Ascending aorta (tissue), 2 donors: ENCODE results near the gene NACC2. TPM values are rescaled to one million over a fixed set of nuclear protein-coding genes. Genes with fewer than 3 reads are reported as not detected.

Experiments
- DNase-seq, 2 donors: peaks; one replicate each; pipeline ENCODE4 v3.0.0-alpha.2; 2019; ENCODE audit warnings: low spot score in 2 of 2
- H3K27ac ChIP-seq, 2 donors: fragments of 200-600 bp; sonication (generic); one replicate each; pipeline ENCODE4 v1.5.1; 2016 to 2017; ENCODE audit warnings: mild to moderate bottlenecking in 1 of 2
- H3K27me3 ChIP-seq: fragments of 200-600 bp; sonication (generic); one replicate; pipeline ENCODE4 v1.5.1; 2017
- H3K36me3 ChIP-seq, 2 donors: fragments of 200-600 bp; sonication (generic); one replicate each; pipeline ENCODE4 v1.5.1; 2016
- H3K4me1 ChIP-seq, 2 donors: fragments of 200-600 bp; sonication (generic); one replicate each; pipeline ENCODE4 v1.5.1; 2016 to 2017; ENCODE audit warnings: mild to moderate bottlenecking in 1 of 2
- H3K4me3 ChIP-seq, 2 donors: fragments of 200-600 bp; sonication (generic); one replicate each; pipeline ENCODE4 v1.5.1; 2016 to 2017; ENCODE audit warnings: mild to moderate bottlenecking in 1 of 2
- H3K9me3 ChIP-seq, 2 donors: fragments of 200-600 bp; sonication (generic); one replicate each; pipeline ENCODE4 v1.5.1; 2016
- CTCF ChIP-seq, 3 experiments: fragments of 200-600 bp in 2 of 3; fragments of 450-650 bp in 1 of 3; sonication (generic) in 2 of 3; IDR thresholded peaks; one replicate each; pipeline ENCODE4 v1.5.1; 2016 to 2019; ENCODE audit warnings: antibody characterized with exemption in 3 of 3, mild to moderate bottlenecking in 1 of 3, moderate library complexity in 1 of 3
- intact Hi-C: fragments of 100-400 bp; cut with DNase I; formaldehyde crosslinking; loops from one replicate; pipeline ENCODE4 v1.15.1; 2023
- total RNA-seq: library from RNA; depleted of rRNA; stranded (reverse); fragments of >200 nt; gene quantifications from one replicate; pipeline ENCODE4 v1.1.0, GENCODE V29; 2016

Gene NACC2
- total RNA-seq, 1 donor from 2014 or later = 72.2 TPM

- intact Hi-C loops = no loop called here
- H3K4me1 ChIP-seq = peaks cover 8 to 36% of the 10 kb centered on the region in 2 donors
- H3K4me3 ChIP-seq = no peak overlapping the region
- no peaks in the 10 kb centered on the region for H3K27me3 ChIP-seq
- no peak for TF ChIP-seq CTCF (IDR thresholded peaks at IDR 0.05)
- no peak for DNase-seq
- H3K36me3 ChIP-seq = peaks cover 0 to 8% of the 10 kb centered on the region in 2 donors
- no peaks in the 10 kb centered on the region for H3K9me3 ChIP-seq
- no peak overlapping the region for H3K27ac ChIP-seq
Measured at GRCh38 chr9:136058084-136058483, 37.0 kb downstream of the NACC2 start.

GRCh38 chr9:136057236-136058081, 37.6 kb downstream of the NACC2 start:
- intact Hi-C loops = no loop called here

GRCh38 chr9:136056546-136057235, 38.4 kb downstream of the NACC2 start:
- TF ChIP-seq CTCF (IDR thresholded peaks at IDR 0.05) = no peak
- H3K27ac ChIP-seq = no peak overlapping the region

More at GRCh38 chr9:136057236-136058081, 37.6 kb downstream of the NACC2 start:
- Histone ChIP-seq H3K4me1 (peaks cover 14 to 42% of the 10 kb centered on the region in 2 donors), H3K9me3 (no peaks in the 10 kb centered on the region), H3K27me3 (no peaks in the 10 kb centered on the region), H3K4me3 (no peak overlapping the region), H3K27ac (no peak overlapping the region), H3K36me3 (peaks cover 0 to 2% of the 10 kb centered on the region in 2 donors)
- DNase-seq = no peak
- TF ChIP-seq CTCF (IDR thresholded peaks at IDR 0.05) = no peak

GRCh38 chr9:136055715-136056545, 39.2 kb downstream of the NACC2 start:
- Histone ChIP-seq H3K27me3 (no peaks in the 10 kb centered on the region), H3K36me3 (no peaks in the 10 kb centered on the region), H3K27ac (no peak overlapping the region), H3K4me3 (no peak overlapping the region), H3K9me3 (no peaks in the 10 kb centered on the region), H3K4me1 (peaks cover 22 to 47% of the 10 kb centered on the region in 2 donors)
- TF ChIP-seq CTCF (IDR thresholded peaks at IDR 0.05) = no peak
- no peak for DNase-seq
- intact Hi-C loops = no loop called here

More at GRCh38 chr9:136056546-136057235, 38.4 kb downstream of the NACC2 start:
- H3K9me3 ChIP-seq = no peaks in the 10 kb centered on the region
- intact Hi-C loops = no loop called here
- no peak overlapping the region for H3K4me3 ChIP-seq
- DNase-seq = no peak
- peaks cover 16 to 43% of the 10 kb centered on the region in 2 donors for H3K4me1 ChIP-seq
- H3K36me3 ChIP-seq = no peaks in the 10 kb centered on the region
- no peaks in the 10 kb centered on the region for H3K27me3 ChIP-seq
